HL-60 (cell line): Measurements from ENCODE around the gene GRM5.
"Not testable (repeated sequence)": the region's sequence is repeated elsewhere in the genome, so short reads cannot be mapped to it uniquely, and the experiment has no call there.

ENCODE experiments used
- DNase-seq, 2 experiments: peaks; one replicate each; pipeline ENCODE4 v3.0.0-alpha.2; 2010 to 2020; ENCODE audit warnings: low read depth in 1 of 2, low spot score in 1 of 2
- H3K27ac ChIP-seq: fragments of 250-450 bp; sonication (Bioruptor Pico); replicated peaks from 2 replicates; pipeline ENCODE4 v1.5.1; 2020; ENCODE audit warnings: mild to moderate bottlenecking, moderate library complexity
- H3K27me3 ChIP-seq: fragments of 250-450 bp; sonication (Bioruptor Pico); 2 replicates; pipeline ENCODE4 v1.5.1; 2021; ENCODE audit warnings: mild to moderate bottlenecking, moderate library complexity; ENCODE audit not compliant: insufficient read depth, poor library complexity, severe bottlenecking
- H3K4me3 ChIP-seq: replicated peaks from 2 replicates; pipeline ENCODE4 v1.5.1; 2011; ENCODE audit warnings: mild to moderate bottlenecking, control low read depth, low read length; ENCODE audit not compliant: insufficient read depth
- GABPA ChIP-seq: IDR thresholded peaks from 2 replicates; pipeline ENCODE4 v1.6.1; 2012; ENCODE audit warnings: low read depth
- POLR2AphosphoS5 ChIP-seq: IDR thresholded peaks from 2 replicates; pipeline ENCODE4 v1.6.1; 2012; ENCODE audit warnings: low read depth
- SPI1 ChIP-seq: IDR thresholded peaks from 2 replicates; pipeline ENCODE4 v1.6.1; 2012; ENCODE audit warnings: low read depth, mild to moderate bottlenecking, borderline replicate concordance
- TF ChIP-seq, protein P1 (sequence below): IDR thresholded peaks from one replicate; pipeline ENCODE4 v1.5.1; 2011; ENCODE audit warnings: low read length, control low read depth, inconsistent platforms; ENCODE audit not compliant: insufficient read depth
- TF ChIP-seq, protein P2 (sequence below): IDR thresholded peaks from 2 replicates; pipeline ENCODE4 v1.6.1; 2012; ENCODE audit warnings: low read depth; ENCODE audit not compliant: insufficient replicate concordance

Gene GRM5

DNA sequence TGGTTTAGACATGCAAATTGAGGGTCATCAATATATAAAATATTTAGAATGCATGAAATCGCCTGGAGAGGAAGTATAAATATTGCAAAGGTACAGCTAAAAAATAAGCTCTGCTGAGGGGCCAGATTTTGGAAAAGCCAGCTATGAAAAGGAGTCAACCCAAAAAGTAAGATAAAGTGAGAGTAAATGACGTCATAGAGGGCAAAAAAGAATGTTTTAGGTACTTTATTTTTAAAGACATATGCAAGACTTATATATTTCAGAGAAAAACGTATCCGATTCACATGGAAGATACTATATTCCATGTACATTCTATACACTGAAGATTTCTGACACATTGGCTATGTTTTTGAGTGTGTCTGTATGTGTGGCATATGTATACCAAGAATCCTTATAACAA, 13.6 kb downstream of the GRM5 start:
- H3K27me3 ChIP-seq, result no peaks in the 10 kb centered on the region
- DNase-seq, result no peak

DNA sequence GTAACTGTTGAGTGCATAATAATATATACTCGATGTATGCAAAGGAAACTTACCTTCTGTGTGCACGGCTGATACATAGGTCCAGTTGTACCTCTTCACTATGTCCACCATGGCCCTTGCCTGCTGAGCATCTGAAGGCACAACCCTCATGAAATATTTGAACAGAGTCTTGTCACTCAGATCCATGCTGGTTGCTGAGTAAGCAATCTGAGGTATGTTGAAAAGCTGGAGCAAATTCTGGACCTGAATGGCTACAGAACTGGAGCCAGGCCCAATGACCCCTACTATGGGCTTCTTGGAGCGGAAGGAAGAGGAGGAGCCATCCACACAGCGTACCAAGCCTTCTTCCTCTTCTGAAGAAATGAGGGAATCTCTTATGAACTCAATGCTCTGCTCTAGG, 18.6 kb downstream of the GRM5 start:
- not testable (repeated sequence) for H3K27me3 ChIP-seq, DNase-seq, H3K4me3 ChIP-seq, H3K27ac ChIP-seq

More for the DNA sequence above, 13.6 kb downstream of the GRM5 start:
- TF ChIP-seq POLR2AphosphoS5 (no peak), GABPA (no peak), SPI1 (no peak)
- TF ChIP-seq, protein P1, sequence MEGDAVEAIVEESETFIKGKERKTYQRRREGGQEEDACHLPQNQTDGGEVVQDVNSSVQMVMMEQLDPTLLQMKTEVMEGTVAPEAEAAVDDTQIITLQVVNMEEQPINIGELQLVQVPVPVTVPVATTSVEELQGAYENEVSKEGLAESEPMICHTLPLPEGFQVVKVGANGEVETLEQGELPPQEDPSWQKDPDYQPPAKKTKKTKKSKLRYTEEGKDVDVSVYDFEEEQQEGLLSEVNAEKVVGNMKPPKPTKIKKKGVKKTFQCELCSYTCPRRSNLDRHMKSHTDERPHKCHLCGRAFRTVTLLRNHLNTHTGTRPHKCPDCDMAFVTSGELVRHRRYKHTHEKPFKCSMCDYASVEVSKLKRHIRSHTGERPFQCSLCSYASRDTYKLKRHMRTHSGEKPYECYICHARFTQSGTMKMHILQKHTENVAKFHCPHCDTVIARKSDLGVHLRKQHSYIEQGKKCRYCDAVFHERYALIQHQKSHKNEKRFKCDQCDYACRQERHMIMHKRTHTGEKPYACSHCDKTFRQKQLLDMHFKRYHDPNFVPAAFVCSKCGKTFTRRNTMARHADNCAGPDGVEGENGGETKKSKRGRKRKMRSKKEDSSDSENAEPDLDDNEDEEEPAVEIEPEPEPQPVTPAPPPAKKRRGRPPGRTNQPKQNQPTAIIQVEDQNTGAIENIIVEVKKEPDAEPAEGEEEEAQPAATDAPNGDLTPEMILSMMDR, result no peak
- TF ChIP-seq, protein P2, sequence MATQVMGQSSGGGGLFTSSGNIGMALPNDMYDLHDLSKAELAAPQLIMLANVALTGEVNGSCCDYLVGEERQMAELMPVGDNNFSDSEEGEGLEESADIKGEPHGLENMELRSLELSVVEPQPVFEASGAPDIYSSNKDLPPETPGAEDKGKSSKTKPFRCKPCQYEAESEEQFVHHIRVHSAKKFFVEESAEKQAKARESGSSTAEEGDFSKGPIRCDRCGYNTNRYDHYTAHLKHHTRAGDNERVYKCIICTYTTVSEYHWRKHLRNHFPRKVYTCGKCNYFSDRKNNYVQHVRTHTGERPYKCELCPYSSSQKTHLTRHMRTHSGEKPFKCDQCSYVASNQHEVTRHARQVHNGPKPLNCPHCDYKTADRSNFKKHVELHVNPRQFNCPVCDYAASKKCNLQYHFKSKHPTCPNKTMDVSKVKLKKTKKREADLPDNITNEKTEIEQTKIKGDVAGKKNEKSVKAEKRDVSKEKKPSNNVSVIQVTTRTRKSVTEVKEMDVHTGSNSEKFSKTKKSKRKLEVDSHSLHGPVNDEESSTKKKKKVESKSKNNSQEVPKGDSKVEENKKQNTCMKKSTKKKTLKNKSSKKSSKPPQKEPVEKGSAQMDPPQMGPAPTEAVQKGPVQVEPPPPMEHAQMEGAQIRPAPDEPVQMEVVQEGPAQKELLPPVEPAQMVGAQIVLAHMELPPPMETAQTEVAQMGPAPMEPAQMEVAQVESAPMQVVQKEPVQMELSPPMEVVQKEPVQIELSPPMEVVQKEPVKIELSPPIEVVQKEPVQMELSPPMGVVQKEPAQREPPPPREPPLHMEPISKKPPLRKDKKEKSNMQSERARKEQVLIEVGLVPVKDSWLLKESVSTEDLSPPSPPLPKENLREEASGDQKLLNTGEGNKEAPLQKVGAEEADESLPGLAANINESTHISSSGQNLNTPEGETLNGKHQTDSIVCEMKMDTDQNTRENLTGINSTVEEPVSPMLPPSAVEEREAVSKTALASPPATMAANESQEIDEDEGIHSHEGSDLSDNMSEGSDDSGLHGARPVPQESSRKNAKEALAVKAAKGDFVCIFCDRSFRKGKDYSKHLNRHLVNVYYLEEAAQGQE, result no peak
- no peak overlapping the region for H3K27ac ChIP-seq
- no peak overlapping the region for H3K4me3 ChIP-seq

DNA sequence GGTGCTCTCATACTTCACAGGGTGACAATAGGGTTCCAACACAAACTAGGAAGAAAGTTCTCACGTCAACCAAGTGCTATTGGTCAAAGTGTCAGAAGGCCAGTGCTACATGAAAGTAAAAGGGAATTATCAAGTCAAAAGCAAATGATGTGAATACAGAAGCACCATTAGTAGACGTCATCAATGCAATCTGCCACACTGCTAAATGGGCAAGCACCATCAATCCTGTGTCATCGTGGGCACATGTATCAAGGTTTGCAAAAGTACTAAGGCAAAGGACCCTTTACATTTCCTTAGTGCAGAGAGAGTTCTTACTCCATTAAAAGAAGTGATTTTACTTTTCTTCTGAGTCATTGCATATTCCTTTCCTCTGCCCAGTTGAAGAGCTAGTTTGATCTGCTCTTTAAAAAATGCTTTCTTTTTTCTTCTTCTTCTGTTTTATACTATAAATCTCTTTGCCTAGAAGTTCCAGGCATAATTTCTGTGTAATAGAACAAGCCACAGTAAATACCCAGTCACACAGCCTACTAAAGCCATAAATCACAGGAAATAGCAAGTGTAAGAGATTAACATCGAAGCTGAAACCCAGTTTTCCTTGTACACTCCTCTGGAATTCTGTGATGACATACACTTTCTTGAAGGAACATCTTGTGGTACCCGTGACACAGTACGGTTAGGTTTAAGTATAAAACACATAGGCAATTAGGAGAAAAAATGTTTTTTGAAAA, 21.8 kb downstream of the GRM5 start:
- DNase-seq, H3K27ac ChIP-seq, H3K27me3 ChIP-seq, H3K4me3 ChIP-seq: not testable (repeated sequence)

DNA sequence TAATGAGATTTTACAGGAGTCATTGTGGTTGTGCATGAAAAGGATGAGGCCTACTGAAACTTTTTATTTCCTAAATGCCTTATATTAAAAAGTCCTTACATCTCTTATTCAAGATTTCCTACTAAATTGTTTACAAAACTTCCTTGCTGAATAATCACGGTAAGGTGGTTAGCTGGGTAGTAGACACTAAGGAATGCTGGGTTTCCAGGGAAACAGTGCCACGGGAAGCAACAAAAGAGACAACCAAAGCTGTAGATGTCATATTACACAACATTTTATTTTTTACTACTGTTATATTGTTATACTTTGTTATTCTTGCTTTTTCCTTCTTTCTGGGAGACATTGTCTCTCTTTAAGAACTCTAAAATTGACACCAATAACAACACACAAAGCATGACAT, 36.1 kb downstream of the GRM5 start:
- not testable (repeated sequence) for H3K4me3 ChIP-seq, H3K27ac ChIP-seq, DNase-seq, H3K27me3 ChIP-seq

DNA sequence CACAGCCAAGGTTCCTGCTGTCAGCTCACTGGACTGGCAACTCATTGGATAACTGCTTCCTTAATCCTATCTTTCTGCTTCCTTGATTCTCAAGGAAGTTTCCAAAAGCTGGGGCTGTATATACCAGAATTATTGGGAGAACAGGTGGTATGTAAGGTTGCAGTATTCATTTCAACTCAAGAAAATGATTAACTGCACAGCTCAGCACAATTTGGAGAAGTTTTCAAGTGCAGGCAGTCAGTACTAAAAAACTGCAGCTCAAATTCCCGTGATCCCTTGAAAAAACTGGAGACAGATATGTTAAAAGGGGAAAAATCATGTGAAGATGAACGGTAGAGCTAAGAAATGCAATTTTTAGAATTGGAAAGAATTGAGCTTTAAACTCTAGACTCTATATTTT, 44.4 kb downstream of the GRM5 start:
- DNase-seq, result no peak
- TF ChIP-seq, protein P1, result no peak
- TF ChIP-seq, protein P2, result no peak
- TF ChIP-seq POLR2AphosphoS5 (no peak), GABPA (no peak), SPI1 (no peak)
- Histone ChIP-seq H3K27ac (no peak overlapping the region), H3K4me3 (no peak overlapping the region), H3K27me3 (no peaks in the 10 kb centered on the region)

DNA sequence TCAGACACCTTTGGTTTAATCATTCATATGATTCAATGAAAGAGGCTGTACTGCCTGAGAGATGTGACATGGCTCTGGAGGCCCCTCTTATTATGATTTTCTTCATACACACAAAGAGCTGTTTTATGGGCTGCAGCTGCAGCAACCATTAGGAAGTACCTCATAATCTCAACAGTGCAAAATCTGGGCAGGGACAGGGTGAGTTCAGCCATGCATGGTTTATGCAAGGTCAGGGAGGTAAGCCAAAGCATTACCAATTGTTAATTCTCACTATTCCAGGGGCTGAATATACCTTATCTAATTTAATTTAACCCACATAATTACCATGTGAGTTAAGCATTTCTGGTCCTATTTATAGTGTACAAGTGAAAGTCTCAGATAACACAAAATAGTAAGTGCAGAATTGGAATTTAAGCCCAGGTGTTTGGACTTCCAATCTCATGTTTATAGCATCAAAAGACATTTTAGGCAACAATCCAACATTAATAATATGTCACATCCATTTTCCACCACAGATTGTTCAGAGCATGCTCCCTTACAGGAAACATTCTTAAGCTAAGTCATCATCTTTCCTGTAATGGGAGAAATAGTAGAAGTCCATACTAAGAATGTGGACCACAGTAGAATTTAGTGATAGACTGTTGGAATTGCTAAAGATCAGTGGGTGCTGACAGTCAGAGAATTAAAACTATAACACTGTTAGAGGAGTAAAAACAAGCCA, 45.8 kb downstream of the GRM5 start:
- H3K27me3 ChIP-seq, DNase-seq, H3K4me3 ChIP-seq, H3K27ac ChIP-seq: not testable (repeated sequence)
